ENCODE measurements around the gene DAB2IP.

DAB2IP gene

DNA sequence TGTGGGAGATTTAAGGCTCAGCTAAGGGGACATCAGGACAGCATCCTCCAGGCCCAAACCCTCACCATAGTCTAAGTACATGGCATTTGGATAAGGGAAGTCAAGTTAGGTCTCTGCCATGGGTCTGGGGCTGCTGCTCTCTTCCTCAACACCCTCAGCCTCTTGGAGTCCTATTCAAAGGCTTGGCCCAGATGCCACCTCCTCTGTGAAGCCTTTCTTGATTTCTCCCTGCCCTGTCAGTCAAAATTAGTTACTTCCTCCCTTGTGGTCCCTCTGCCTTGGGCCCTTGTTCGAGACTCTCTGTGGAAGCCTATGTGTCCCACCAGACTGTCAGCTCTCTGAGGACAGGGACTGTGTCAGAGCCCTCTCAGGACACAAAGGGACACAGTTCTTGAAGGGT is 17.7 kb upstream of the DAB2IP start:
- in situ Hi-C loops (cut with HindIII; ENCODE audit: low sequenced_read_pairs), result no loop called here
- DNase-seq (ENCODE audit: low read depth, low spot score), result no peak
- H3K4me3 ChIP-seq (ENCODE audit: low read depth, low read length), result no peak overlapping the region
- TF ChIP-seq, protein P1, sequence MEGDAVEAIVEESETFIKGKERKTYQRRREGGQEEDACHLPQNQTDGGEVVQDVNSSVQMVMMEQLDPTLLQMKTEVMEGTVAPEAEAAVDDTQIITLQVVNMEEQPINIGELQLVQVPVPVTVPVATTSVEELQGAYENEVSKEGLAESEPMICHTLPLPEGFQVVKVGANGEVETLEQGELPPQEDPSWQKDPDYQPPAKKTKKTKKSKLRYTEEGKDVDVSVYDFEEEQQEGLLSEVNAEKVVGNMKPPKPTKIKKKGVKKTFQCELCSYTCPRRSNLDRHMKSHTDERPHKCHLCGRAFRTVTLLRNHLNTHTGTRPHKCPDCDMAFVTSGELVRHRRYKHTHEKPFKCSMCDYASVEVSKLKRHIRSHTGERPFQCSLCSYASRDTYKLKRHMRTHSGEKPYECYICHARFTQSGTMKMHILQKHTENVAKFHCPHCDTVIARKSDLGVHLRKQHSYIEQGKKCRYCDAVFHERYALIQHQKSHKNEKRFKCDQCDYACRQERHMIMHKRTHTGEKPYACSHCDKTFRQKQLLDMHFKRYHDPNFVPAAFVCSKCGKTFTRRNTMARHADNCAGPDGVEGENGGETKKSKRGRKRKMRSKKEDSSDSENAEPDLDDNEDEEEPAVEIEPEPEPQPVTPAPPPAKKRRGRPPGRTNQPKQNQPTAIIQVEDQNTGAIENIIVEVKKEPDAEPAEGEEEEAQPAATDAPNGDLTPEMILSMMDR (IDR thresholded peaks at IDR 0.05; ENCODE audit: low read depth, low read length), result no peak

DNA sequence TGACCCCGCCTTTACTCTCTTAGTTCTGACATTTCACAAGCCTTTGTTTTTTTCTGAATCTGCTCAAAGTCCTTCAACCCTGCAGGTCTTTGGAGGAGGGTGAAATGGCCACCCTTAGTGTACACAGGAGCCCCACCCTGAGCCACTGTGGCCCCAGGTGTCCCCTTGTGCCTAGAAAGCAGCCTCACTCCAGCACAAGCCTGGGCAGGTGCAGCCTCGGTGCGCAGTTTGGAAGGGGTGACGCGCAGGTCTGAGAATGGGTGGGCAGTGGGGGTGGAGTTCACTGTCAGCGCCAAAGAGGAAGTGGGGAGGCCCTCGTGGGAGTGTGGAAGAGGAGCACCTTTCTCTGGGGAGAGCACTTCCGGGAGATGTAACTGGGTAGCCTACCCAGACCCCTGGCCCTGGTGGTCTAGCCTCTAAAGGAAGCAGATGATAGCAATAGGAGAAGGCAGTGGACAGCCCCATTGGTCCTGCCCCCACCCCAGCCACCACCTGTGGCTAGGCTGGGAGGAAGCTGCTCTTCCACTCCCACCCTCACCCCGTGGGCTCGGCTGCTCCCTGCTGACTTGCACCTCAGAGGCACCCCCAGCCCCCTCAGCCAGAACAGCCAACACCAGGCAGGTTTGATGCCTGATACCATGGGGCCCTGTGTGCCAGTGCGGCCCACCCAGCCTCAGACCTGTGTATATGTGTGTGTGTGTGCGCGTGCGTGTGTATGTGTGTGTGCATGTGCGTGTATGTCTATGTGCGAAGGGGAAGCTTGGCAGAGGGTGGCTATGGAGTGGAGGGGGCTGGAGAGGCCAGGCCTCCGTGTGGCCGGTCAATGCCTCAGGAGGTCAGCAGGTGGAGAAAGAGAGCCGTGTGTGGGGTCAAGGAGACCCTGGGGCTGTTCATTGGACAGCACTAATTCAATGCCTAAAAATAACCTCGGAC is 16.8 kb upstream of the DAB2IP start:
- in situ Hi-C loops (cut with HindIII; ENCODE audit: low sequenced_read_pairs), result no loop called here
- no peak overlapping the region for H3K4me3 ChIP-seq (ENCODE audit: low read depth, low read length)
- TF ChIP-seq, protein P1 (IDR thresholded peaks at IDR 0.05; ENCODE audit: low read depth, low read length), result peak; percentile 55
- DNase-seq (ENCODE audit: low read depth, low spot score), result no peak

DNA sequence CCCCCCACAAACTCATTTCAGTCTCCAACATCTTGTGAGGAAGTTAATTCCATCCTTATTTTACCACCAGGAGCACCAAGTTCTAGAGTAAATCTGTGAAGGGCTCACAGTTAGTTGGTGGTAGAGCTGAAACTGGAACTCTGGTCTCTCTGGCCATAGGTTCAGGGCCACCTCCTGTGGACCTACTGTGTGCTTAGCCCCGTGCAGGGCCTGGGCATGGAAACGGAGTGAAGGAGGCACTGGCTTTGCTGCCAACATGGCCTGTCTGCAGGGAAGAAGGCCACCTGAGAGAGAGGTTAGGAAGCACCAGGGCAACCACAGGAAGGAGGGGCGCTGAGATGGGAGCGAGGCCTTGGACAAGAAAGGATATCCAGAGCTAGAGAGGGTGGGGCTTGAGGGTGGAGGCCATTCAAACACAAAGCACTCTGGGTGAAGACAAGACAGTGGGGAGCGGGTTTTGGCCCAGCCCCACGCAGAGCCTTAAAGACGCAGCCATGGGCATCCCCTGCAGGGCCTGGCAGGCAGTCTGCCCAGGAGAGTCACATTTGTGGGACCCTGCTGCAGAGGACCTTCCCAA is 16.0 kb upstream of the DAB2IP start:
- in situ Hi-C loops (cut with HindIII; ENCODE audit: low sequenced_read_pairs), result no loop called here
- TF ChIP-seq, protein P1 (IDR thresholded peaks at IDR 0.05; ENCODE audit: low read depth, low read length), result no peak
- no peak overlapping the region for H3K4me3 ChIP-seq (ENCODE audit: low read depth, low read length)
- DNase-seq (ENCODE audit: low read depth, low spot score), result no peak

DNA sequence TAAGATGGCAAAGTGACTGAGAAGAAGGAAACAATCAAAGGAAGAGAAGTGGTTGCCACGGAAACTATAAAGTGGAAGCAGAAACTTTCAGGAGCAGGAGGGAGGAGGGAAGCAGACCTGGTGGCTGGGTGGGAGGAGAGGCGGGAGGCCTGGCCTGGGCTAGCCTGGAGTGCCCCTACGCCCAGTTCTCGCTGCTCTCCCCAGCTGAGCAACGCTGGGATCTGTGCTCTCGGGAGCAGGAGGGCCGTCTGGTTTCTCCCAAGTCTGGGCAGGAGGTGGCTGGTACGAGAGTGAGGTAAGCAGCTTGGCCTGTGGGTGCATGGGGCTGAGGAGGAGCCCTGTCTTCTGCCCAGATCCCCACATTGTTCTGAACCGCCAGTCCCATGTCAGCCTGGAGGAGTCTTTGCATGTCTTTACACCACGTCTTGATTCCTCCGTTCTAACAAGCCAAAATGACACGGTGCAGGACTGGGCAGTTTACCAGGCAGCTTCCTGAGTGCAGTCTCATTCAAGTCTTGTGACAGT is 15.0 kb upstream of the DAB2IP start:
- TF ChIP-seq, protein P1 (IDR thresholded peaks at IDR 0.05; ENCODE audit: low read depth, low read length), result no peak
- no peak overlapping the region for H3K4me3 ChIP-seq (ENCODE audit: low read depth, low read length)
- no peak for DNase-seq (ENCODE audit: low read depth, low spot score)
- in situ Hi-C loops (cut with HindIII; ENCODE audit: low sequenced_read_pairs), result no loop called here

DNA sequence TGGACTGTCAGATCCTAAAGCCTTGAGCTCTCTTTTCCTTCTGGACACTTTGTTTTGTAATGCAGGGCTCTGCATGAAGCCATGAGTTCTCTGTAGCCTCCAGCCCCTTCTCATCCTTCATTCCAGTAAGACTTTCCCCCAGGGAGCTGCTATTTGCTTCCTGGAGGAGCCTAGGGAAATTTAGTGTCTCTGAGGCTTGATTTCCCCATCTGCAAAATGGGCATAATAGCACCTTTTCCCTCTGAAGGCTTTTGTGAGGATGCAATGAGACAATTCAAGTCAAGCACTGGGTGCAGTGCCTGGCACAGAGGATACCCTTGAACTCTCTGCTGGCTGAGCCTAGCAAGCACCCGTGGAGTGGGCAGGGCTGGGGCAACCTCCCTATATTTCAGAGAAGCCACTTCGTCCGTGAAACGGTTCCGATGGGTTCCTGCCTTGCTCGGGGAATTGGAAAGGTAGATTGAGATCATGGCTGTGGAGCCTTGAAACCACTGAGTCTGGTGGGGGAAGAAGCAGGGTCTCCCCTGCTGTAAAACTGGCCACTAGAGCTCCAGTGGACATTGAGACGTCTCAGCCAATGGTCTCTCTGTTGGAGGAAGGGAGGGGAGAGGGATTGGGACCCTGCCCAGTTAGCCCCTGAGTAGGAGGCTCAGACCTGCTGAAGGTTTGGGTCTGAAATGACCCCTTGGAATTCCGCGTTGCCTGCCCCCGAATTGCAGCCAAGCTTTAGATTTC is 14.3 kb upstream of the DAB2IP start:
- H3K4me3 ChIP-seq (ENCODE audit: low read depth, low read length), result no peak overlapping the region
- in situ Hi-C loops (cut with HindIII; ENCODE audit: low sequenced_read_pairs), result no loop called here
- TF ChIP-seq, protein P1 (IDR thresholded peaks at IDR 0.05; ENCODE audit: low read depth, low read length), result no peak
- no peak for DNase-seq (ENCODE audit: low read depth, low spot score)

DNA sequence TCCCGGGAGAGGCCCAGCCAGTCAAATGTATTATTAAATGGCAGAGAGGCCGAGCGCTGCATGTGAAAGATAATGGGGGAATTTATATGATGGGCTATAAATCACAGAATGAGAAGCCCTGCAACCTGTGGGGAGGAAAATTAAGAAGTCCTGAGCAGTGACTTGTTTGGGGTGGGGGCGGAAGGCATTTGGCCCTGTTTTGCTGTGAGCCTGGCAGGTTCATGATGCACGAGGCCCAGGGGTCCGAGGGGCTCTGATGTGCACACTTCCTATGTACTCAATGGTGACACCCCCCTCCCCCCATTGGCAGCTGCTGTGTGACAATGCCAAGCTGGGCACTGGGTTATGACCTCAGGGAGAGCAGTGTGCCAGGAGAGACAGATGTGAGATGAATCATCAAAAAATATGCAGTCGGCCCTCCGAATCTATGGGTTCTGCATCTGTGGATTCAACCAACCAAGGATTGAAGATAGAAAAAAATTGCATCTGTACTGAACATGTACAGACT is 13.7 kb upstream of the DAB2IP start:
- H3K4me3 ChIP-seq (ENCODE audit: low read depth, low read length), result no peak overlapping the region
- TF ChIP-seq, protein P1 (IDR thresholded peaks at IDR 0.05; ENCODE audit: low read depth, low read length), result no peak
- in situ Hi-C loops (cut with HindIII; ENCODE audit: low sequenced_read_pairs), result no loop called here
- peak; percentile 17 for DNase-seq (ENCODE audit: low read depth, low spot score)

Data from astrocyte of the spinal cord (primary cell).